ENCODE data around the gene PRKAA2. TPM values are rescaled to one million over a fixed set of nuclear protein-coding genes. Genes with fewer than 3 reads are reported as not detected.
A peak's percentile ranks its signal among the peaks of the same experiment; 100 is the strongest.
"Not testable (repeated sequence)": the region's sequence is repeated elsewhere in the genome, so short reads cannot be mapped to it uniquely, and the experiment has no call there.

Gene PRKAA2
- total RNA-seq = 11.9 TPM

- peak; percentile 26 for DNase-seq (ENCODE audit: low spot score)
Observed at GRCh38 chr1:56644919-56645676, at the start of gene PRKAA2. PRKAA2 (plus strand) TSS chr1:56645314; CDS start chr1:56645388, 74 bp downstream.

DNA sequence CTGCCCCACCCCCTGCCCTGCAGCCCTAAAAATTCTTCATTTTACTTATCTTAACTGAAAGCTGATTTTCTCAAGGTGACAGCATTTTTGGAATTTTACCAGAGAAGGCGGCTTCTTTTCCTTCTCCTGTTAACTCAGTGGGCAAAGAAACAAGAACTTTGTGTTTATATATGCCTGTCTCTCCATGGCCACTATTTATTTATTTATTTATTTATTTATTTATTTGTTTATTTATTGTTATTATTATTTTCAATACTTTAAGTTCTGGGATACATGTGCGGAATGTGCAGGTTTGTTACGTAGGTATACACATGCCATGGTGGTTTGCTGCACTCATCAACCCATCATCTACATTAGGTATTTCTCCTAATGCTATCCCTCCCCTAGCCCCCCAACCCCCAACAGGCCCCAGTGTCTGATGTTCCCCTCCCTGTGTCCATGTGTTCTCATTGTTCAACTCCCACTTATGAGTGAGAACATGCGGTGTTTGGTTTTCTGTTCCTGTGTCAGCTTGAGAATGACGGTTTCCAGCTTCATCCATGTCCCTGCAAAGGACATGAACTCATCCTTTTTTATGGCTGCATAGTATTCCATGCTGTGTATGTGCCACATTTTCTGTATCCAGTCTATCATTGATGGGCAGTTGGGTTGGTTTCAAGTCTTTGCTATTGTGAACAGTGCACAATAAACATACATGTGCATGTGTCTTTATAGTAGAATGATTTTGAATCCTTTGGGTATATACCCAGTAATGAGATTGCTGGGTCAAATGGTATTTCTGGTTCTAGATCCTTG lies 49.5 kb upstream of the PRKAA2 start:
- DNase-seq (ENCODE audit: low spot score) = not testable (repeated sequence)

DNA sequence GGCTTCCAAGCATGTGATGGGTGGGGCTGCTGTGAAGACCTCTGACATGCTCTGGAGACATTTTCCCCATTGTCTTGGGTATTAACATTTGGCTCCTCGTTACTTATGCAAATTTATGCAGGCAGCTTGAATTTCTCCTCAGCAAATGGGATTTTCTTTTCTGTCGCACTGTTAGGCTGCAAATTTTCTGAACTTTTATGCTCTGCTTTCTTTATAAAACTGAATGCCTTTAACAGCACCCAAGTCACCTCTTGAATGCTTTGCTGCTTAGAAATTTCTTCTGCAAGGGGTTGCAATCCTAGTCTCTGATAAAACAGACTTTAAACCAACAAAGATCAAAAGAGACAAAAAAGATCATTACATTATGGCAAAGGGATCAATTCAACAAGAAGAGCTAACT lies 35.0 kb upstream of the PRKAA2 start:
- not testable (repeated sequence) for DNase-seq (ENCODE audit: low spot score)

GRCh38 chr1:56610770-56611169 lies 34.3 kb upstream of the PRKAA2 start:
- DNase-seq (ENCODE audit: low spot score) = not testable (repeated sequence)

- no peak for DNase-seq (ENCODE audit: low spot score)
Observed at GRCh38 chr1:56617141-56617540, 28.0 kb upstream of the PRKAA2 start.

DNA sequence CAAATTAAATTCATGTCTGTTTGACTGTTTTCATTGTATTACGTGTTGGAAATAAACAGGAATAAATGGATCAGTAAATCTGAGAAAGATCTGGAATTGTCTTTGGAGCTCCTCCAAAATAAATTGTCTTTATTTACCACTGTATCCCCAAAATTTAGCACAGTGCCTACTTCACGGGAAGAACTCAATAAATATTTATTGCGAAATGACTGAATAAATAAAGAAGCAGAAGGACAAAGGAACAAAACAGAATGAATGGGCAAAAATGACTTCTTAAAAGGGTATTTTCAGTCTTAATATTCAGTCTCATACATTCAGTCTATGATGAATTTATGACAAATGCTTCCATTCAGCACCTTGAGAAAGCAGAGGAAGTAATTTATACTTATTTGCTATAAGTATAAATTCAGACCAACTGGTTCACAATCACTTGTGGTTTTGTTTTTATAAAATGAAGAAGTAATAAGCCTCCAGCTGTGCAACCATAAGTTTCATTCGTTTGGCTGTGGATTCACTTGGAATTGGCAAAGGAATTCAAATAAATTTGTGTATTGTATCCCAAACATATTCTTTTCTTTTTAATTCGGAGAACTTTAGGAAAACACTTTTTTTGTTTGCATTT lies 19.2 kb upstream of the PRKAA2 start:
- DNase-seq (ENCODE audit: low spot score) = no peak

DNA sequence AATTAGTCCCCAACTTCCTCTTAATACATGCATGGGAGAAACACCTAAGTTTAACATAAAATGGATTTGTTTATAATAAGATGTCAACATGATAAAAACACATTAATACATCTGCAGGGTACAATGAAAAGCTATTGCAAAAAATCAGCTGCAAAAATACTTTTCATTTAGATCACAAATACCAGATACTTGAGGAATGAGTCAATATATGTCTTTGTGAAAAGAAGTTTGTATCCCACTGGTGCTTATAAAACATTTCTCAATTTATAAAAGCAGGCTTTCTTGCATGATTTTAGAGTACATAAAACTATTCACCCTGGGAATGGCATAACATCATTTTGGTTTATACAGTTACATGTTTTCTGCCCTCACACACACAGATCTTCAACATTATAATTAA lies 18.6 kb upstream of the PRKAA2 start:
- DNase-seq (ENCODE audit: low spot score) = no peak

- no peak for DNase-seq (ENCODE audit: low spot score)
Observed at GRCh38 chr1:56627019-56627635, 18.0 kb upstream of the PRKAA2 start.

GRCh38 chr1:56627636-56628039 lies 17.5 kb upstream of the PRKAA2 start:
- no peak for DNase-seq (ENCODE audit: low spot score)

- no peak for DNase-seq (ENCODE audit: low spot score)
Observed at GRCh38 chr1:56630786-56631185, 14.3 kb upstream of the PRKAA2 start.

DNA sequence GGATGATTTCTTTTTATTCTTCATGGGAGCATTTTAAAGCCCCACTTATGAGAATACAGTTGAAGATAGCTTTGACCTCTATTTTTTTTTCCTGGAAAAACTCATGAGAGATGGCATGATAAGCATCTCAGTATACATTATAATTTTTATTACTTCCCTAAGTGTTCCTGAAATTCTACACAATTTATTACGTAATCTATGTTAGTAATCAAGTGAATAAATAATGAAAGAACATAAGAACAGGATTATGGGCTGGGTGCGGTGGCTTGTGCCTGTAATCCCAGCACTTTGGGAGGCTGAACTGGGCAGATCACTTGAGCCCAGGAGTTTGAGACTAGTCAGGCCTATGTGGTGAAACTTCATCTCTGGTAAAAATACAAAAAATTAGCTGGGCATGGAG lies 13.2 kb upstream of the PRKAA2 start:
- DNase-seq (ENCODE audit: low spot score) = no peak

DNA sequence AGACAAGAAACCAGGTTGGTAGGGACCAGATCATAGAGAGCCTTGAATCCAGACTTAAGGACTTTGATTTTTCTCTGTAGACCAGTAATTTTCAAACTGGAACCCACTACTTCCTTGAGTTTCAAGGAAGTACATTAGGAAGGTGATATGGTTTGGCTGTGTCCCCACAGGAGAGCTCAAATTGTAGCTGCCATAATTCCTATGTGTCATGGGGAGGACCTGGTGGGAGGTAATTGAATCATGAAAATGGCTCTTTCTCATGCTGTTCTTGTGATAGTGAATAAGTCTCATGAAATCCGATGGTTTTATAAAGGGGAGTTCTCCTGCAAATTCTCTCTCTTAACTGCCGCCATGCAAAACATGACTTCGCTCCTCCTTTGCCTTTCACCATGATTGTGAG lies 10.1 kb upstream of the PRKAA2 start:
- DNase-seq (ENCODE audit: low spot score) = no peak

GRCh38 chr1:56638248-56638647 lies 6.9 kb upstream of the PRKAA2 start:
- no peak for DNase-seq (ENCODE audit: low spot score)

DNA sequence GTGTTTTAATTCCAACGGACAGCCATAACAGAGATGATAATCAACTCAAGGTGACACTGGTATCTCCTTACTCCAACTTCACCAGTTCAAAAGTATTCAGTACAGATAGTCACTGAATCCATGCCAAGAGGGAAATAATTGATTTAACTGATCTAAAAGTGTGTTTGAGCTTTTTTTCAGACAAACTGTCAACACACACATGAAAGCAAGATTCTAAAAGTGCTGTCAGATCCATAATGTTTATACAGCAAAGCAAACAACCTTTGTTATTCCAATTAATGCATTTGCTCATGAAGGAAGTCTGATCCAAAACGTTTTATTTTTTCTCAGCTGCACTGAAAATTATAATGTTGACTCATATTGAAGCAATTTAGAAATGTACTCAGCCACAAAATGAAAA lies 5.9 kb upstream of the PRKAA2 start:
- DNase-seq (ENCODE audit: low spot score) = no peak

- DNase-seq (ENCODE audit: low spot score) = no peak
Observed at GRCh38 chr1:56643661-56644060, 1.5 kb upstream of the PRKAA2 start.

DNA sequence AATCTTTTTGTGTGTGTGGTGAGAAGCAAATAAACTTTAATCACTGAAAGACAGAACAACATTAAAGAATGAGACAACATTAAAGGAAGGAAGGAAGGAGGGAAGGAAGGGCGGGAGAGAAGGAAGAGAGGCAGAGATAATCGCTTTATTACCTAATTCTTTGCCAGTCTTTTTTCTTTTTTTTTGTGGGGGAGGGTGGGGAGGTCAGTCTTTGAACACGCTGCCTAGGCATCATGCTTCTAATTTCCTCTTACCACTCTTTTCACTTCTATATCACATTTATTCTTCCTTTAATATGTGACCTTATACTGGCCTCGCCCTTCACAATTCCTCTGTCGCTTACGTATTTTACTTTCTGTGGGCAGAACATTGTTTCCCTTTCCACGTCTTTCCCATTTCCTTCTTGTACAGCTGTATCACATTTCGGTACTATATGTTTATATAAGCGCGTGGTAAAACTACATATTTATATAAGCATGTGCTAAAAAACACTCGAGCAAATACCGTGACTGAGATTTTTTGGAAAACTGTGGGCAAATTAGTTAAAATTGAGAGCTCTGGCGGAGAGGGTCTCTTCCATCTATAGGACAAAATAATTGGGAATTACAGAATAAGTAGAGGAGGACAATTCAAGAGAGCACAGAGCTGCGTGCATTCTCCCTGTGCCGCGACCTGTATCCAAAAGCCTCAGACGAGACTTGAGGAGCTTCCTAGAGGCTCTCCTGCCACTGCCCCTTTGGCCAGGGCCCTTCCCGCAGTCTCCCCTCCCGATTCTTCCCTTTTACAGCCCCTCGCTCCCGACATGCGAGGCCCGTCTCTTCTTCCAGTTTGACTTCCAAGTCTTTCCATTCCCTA lies 823 bp upstream of the PRKAA2 start:
- DNase-seq (ENCODE audit: low spot score) = no peak

- peak; percentile 11 for DNase-seq (ENCODE audit: low spot score)
Observed at GRCh38 chr1:56645677-56646305, 677 bp downstream of the PRKAA2 start.

GRCh38 chr1:56646611-56647010 lies 1.5 kb downstream of the PRKAA2 start:
- DNase-seq (ENCODE audit: low spot score) = no peak

GRCh38 chr1:56647106-56647505 lies 2.0 kb downstream of the PRKAA2 start:
- no peak for DNase-seq (ENCODE audit: low spot score)

GRCh38 chr1:56648546-56648945 lies 3.4 kb downstream of the PRKAA2 start:
- DNase-seq (ENCODE audit: low spot score) = no peak
